HepG2 (cell line): ENCODE measurements around the gene TNFSF12. TPM values are rescaled to one million over a fixed set of nuclear protein-coding genes. Genes with fewer than 3 reads are reported as not detected.
A peak's percentile ranks its signal among the peaks of the same experiment; 100 is the strongest.

Experiments
- ATM ChIP-seq: fragments of 450-650 bp; IDR thresholded peaks from 2 replicates; pipeline ENCODE4 v1.7.1; 2017; ENCODE audit warnings: mild to moderate bottlenecking, borderline replicate concordance
- BRCA1 ChIP-seq: sonication (generic); formaldehyde crosslinking; IDR thresholded peaks from 2 replicates; pipeline ENCODE4 v1.4.0; 2020; ENCODE audit warnings: missing genetic modification reagents
- GABPA ChIP-seq, 2 experiments: IDR thresholded peaks; 2 replicates each; pipeline ENCODE4 v1.6.1; 2011 to 2016; ENCODE audit warnings: low read depth in 2 of 2, low read length in 1 of 2, missing biosample characterization in 1 of 2, missing genetic modification characterization in 1 of 2
- GPBP1L1 ChIP-seq: sonication (generic); formaldehyde crosslinking; IDR thresholded peaks from 2 replicates; pipeline ENCODE4 v1.5.0; 2020; ENCODE audit warnings: mild to moderate bottlenecking, missing genetic modification reagents
- HBP1 ChIP-seq: IDR thresholded peaks from 2 replicates; pipeline ENCODE4 v1.6.1; 2016; ENCODE audit warnings: low read depth, control low read depth
- NFKBIZ ChIP-seq: IDR thresholded peaks from 2 replicates; pipeline ENCODE4 v1.6.1; 2018; ENCODE audit warnings: missing genetic modification reagents, missing compliant biosample characterization
- PHF8 ChIP-seq: sonication (generic); formaldehyde crosslinking; IDR thresholded peaks from 2 replicates; pipeline ENCODE4 v1.5.0; 2020; ENCODE audit warnings: missing genetic modification reagents
- SOX5 ChIP-seq: IDR thresholded peaks from 2 replicates; pipeline ENCODE4 v1.6.1; 2016; ENCODE audit warnings: borderline replicate concordance
- SP4 ChIP-seq: sonication (generic); formaldehyde crosslinking; IDR thresholded peaks from 2 replicates; pipeline ENCODE4 v1.8.1; 2023; ENCODE audit warnings: mild to moderate bottlenecking, missing genetic modification reagents
- TMF1 ChIP-seq: sonication (generic); formaldehyde crosslinking; IDR thresholded peaks from 2 replicates; pipeline ENCODE4 v1.8.1; 2022; ENCODE audit warnings: low read depth, missing genetic modification reagents
- ZBTB3 ChIP-seq: sonication (generic); formaldehyde crosslinking; IDR thresholded peaks from 2 replicates; pipeline ENCODE4 v1.4.0; 2020; ENCODE audit warnings: low read depth, mild to moderate bottlenecking, moderate library complexity, missing genetic modification reagents, borderline replicate concordance
- ZFP82 ChIP-seq: sonication (generic); formaldehyde crosslinking; IDR thresholded peaks from 2 replicates; pipeline ENCODE4 v1.5.1; 2020; ENCODE audit warnings: mild to moderate bottlenecking, missing genetic modification reagents, borderline replicate concordance
- ZNF225 ChIP-seq: sonication (generic); formaldehyde crosslinking; IDR thresholded peaks from 2 replicates; pipeline ENCODE4 v1.4.0; 2020; ENCODE audit warnings: mild to moderate bottlenecking, missing genetic modification reagents
- ZNF282 ChIP-seq: fragments of 450-650 bp; IDR thresholded peaks from 2 replicates; pipeline ENCODE4 v1.6.1; 2018; ENCODE audit not compliant: partially characterized antibody
- ZNF484 ChIP-seq: sonication (generic); formaldehyde crosslinking; IDR thresholded peaks from 2 replicates; pipeline ENCODE4 v1.5.1; 2020; ENCODE audit warnings: mild to moderate bottlenecking, low read depth, missing genetic modification reagents, borderline replicate concordance
- ZNF737 ChIP-seq: sonication (generic); formaldehyde crosslinking; IDR thresholded peaks from 2 replicates; pipeline ENCODE4 v1.5.0; 2020; ENCODE audit warnings: missing genetic modification reagents, mild to moderate bottlenecking, borderline replicate concordance
- ZNF740 ChIP-seq: sonication (generic); formaldehyde crosslinking; IDR thresholded peaks from 2 replicates; pipeline ENCODE4 v1.4.0; 2020; ENCODE audit warnings: missing genetic modification reagents
- ZNF746 ChIP-seq: sonication (generic); formaldehyde crosslinking; IDR thresholded peaks from 2 replicates; pipeline ENCODE4 v1.8.0; 2022; ENCODE audit warnings: mild to moderate bottlenecking, missing genetic modification reagents
- ZNF883 ChIP-seq: sonication (generic); formaldehyde crosslinking; IDR thresholded peaks from 2 replicates; pipeline ENCODE4 v1.5.1; 2020; ENCODE audit warnings: mild to moderate bottlenecking, missing genetic modification reagents; ENCODE audit errors: not compliant biosample characterization
- polyA plus RNA-seq, 8 experiments: library from polyadenylated mRNA; depleted of rRNA in 3 of 8; stranded (reverse) in 7 of 8; unstranded in 1 of 8; fragments of >200 nt; fragmentation: Illumina TruSeq in 4 of 8; extraction: Trizol in 4 of 8; gene quantifications; 2 replicates each; pipeline versions ENCODE4 v1.2.1 to v1.2.3, GENCODE V29; 2011 to 2016; ENCODE audit warnings: low read depth in 4 of 8, missing spikeins in 1 of 8, mixed read lengths in 1 of 8; ENCODE audit not compliant: insufficient read depth in 1 of 8
- total RNA-seq, 5 experiments: library from RNA; depleted of rRNA; stranded (reverse); fragments of >200 nt; fragmentation: Illumina TruSeq; extraction: Trizol; gene quantifications; 2 replicates each; pipeline ENCODE4 v1.2.3, GENCODE V29; 2016; ENCODE audit warnings: low read depth in 1 of 5
- TF ChIP-seq, protein P1 (sequence below): sonication (generic); formaldehyde crosslinking; IDR thresholded peaks from 2 replicates; pipeline ENCODE4 v1.4.0; 2020; ENCODE audit warnings: mild to moderate bottlenecking, missing genetic modification reagents, borderline replicate concordance
- TF ChIP-seq, protein P2 (sequence below): sonication (generic); formaldehyde crosslinking; IDR thresholded peaks from 2 replicates; pipeline ENCODE4 v1.4.0; 2020; ENCODE audit warnings: missing genetic modification reagents
- TF ChIP-seq, protein P3 (sequence below): sonication (generic); formaldehyde crosslinking; IDR thresholded peaks from 2 replicates; pipeline ENCODE4 v1.5.1; 2020; ENCODE audit warnings: mild to moderate bottlenecking, moderate library complexity, missing genetic modification reagents

TNFSF12 gene
- total and polyA plus RNA-seq, 2 of the 13 experiments (the other 11 are each of a cell fraction or from before 2014, with no cell fraction given), result 0.93 to 7.2 TPM

DNA sequence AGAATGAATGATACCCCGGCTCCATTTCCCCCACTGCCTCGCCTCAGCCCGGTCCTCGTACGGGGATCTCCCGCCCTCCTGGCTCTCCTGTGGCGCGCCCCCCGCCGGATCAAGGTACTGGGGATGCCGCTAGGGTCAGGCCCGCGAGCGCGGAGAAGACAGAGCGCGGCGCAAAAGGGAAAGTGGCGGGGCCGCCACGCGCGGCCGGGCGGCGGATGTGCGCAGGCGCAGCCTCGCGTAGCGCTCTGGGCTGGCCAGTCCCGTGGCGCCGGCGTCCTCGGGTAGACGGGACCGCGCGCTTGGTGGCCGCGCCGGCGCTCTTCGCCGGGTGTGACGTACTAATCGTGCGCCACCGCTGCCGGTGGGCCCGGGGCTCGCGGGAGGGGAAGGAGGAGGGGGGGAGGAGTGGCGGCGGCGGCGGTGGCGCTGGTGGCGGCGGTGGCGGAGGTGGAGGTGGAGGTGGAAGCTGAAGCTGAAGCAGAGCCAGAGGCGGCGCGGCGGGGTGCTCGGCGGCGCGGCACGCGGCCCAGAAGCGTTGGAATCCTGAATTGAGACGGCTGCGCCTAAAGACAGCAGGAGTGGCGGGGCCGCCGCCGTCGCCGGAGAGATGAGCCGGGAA, 12.8 kb downstream of the TNFSF12 start, which contains the start of gene SENP3 (continued):
- peak; percentile 60 for TF ChIP-seq GABPA (IDR thresholded peaks at IDR 0.05; ENCODE audit: low read depth, low read length)
- TF ChIP-seq GABPA (CRISPR knock-in tag; IDR thresholded peaks at IDR 0.05; ENCODE audit: low read depth), result peak; percentile 71
- TF ChIP-seq TMF1 (CRISPR knock-in tag), result 0 out of 2 replicates have a peak, but pooled peaks have one; percentile 37
- no peak; the same call in none of the 2 replicates for TF ChIP-seq ZNF740 (CRISPR knock-in tag)
- 0 out of 2 replicates have a peak, but pooled peaks have one; percentile 30 for TF ChIP-seq ZBTB3 (CRISPR knock-in tag)
- TF ChIP-seq, protein P1, sequence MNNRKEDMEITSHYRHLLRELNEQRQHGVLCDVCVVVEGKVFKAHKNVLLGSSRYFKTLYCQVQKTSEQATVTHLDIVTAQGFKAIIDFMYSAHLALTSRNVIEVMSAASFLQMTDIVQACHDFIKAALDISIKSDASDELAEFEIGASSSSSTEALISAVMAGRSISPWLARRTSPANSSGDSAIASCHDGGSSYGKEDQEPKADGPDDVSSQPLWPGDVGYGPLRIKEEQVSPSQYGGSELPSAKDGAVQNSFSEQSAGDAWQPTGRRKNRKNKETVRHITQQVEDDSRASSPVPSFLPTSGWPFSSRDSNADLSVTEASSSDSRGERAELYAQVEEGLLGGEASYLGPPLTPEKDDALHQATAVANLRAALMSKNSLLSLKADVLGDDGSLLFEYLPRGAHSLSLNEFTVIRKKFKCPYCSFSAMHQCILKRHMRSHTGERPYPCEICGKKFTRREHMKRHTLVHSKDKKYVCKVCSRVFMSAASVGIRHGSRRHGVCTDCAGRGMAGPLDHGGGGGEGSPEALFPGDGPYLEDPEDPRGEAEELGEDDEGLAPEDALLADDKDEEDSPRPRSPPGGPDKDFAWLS (CRISPR knock-in tag), result peak; percentile 26; the same call in 1 of the 2 replicates
- no peak for TF ChIP-seq ZNF746 (CRISPR knock-in tag)
- 0 out of 2 replicates have a peak, but pooled peaks have one; percentile 5 for TF ChIP-seq ZNF225 (CRISPR knock-in tag)
- no peak for TF ChIP-seq ZNF883
- no peak for TF ChIP-seq ZNF484 (CRISPR knock-in tag)
- TF ChIP-seq NFKBIZ (CRISPR knock-in tag), result no peak
- no peak; the same call in 1 of the 2 replicates for TF ChIP-seq SOX5 (CRISPR knock-in tag)
- no peak for TF ChIP-seq ATM
- TF ChIP-seq, protein P2, sequence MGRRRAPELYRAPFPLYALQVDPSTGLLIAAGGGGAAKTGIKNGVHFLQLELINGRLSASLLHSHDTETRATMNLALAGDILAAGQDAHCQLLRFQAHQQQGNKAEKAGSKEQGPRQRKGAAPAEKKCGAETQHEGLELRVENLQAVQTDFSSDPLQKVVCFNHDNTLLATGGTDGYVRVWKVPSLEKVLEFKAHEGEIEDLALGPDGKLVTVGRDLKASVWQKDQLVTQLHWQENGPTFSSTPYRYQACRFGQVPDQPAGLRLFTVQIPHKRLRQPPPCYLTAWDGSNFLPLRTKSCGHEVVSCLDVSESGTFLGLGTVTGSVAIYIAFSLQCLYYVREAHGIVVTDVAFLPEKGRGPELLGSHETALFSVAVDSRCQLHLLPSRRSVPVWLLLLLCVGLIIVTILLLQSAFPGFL, result no peak
- TF ChIP-seq, protein P3, sequence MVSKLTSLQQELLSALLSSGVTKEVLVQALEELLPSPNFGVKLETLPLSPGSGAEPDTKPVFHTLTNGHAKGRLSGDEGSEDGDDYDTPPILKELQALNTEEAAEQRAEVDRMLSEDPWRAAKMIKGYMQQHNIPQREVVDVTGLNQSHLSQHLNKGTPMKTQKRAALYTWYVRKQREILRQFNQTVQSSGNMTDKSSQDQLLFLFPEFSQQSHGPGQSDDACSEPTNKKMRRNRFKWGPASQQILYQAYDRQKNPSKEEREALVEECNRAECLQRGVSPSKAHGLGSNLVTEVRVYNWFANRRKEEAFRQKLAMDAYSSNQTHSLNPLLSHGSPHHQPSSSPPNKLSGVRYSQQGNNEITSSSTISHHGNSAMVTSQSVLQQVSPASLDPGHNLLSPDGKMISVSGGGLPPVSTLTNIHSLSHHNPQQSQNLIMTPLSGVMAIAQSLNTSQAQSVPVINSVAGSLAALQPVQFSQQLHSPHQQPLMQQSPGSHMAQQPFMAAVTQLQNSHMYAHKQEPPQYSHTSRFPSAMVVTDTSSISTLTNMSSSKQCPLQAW (CRISPR knock-in tag), result no peak
- TF ChIP-seq GPBP1L1 (CRISPR knock-in tag), result no peak
- no peak for TF ChIP-seq ZNF737 (CRISPR knock-in tag)
- TF ChIP-seq ZFP82, result no peak
- TF ChIP-seq BRCA1 (CRISPR knock-in tag), result no peak; the same call in 1 of the 2 replicates
- TF ChIP-seq HBP1 (CRISPR knock-in tag), result peak; percentile 84; the same call in 1 of the 2 replicates
- no peak for TF ChIP-seq ZNF282
- peak; percentile 74 for TF ChIP-seq PHF8
- TF ChIP-seq SP4 (CRISPR knock-in tag), result no peak
